Renal cortex interstitium (tissue), 11 donors: ENCODE measurements around the gene COG2. TPM values are rescaled to one million over a fixed set of nuclear protein-coding genes. Genes with fewer than 3 reads are reported as not detected.

ENCODE experiments used
- DNase-seq, 11 donors: peaks; one replicate each; pipeline ENCODE4 v3.0.0-alpha.2; 2013; ENCODE audit warnings: low read depth in 9 of 11, low spot score in 4 of 11; ENCODE audit errors: extremely low read depth in 1 of 11
- polyA plus RNA-seq, 3 donors: library from polyadenylated mRNA; unstranded; fragments of 120-200 nt; gene quantifications; one replicate each; pipeline ENCODE4 v1.2.1, GENCODE V29; 2013; ENCODE audit not compliant: insufficient read length in 3 of 3

Gene COG2
- polyA plus RNA-seq, 3 donors, result 32.0 to 40.4 (median 33.1) TPM

- no peak for DNase-seq
Measured at GRCh38 chr1:230728710-230729392, 86.6 kb downstream of the COG2 start.

- DNase-seq, result no peak
Measured at GRCh38 chr1:230730977-230731376, 88.7 kb downstream of the COG2 start.

GRCh38 chr1:230735447-230735846, 93.2 kb downstream of the COG2 start:
- no peak for DNase-seq

- no peak for DNase-seq
Measured at GRCh38 chr1:230737622-230738262, 95.5 kb downstream of the COG2 start.

- no peak for DNase-seq
Measured at GRCh38 chr1:230739564-230740290, 97.4 kb downstream of the COG2 start.

Other genes with a start within 250 kb of the COG2 start
- gene PGBD5, start 216.1 kb upstream of the COG2 start, polyA plus RNA-seq, result 1 to 10 TPM; 7.0 to 8.1 (median 7.8) TPM
- 10 to 100 TPM; 25.6 to 49.8 (median 41.2) TPM for gene AGT, start 71.6 kb downstream of the COG2 start, polyA plus RNA-seq
- 1 to 10 TPM in 2 of 3 donors, under 1 TPM in 1; 0.98 to 1.3 (median 1.2) TPM for gene CAPN9, start 104.9 kb downstream of the COG2 start, polyA plus RNA-seq
- 10 to 100 TPM; 79.8 to 90.9 (median 90.9) TPM for gene C1orf198, start 226.0 kb downstream of the COG2 start, polyA plus RNA-seq